Panc1 (cell line): Measurements from ENCODE around the gene KCTD19. TPM values are rescaled to one million over a fixed set of nuclear protein-coding genes. Genes with fewer than 3 reads are reported as not detected.

Experiments
- ATAC-seq: fragments of 200-7000 bp; cut with Tn5 transposase; 2 replicates; pipeline ENCODE4 v1.9.1; 2020; ENCODE audit warnings: mild to moderate bottlenecking, moderate library complexity
- BruUV-seq: library from RNA; stranded (reverse); fragments of 400-500 nt; replicated peaks from 2 replicates; lab custom pipeline; 2021; lab: Mats Ljungman, UMichigan
- CTCF ChIA-PET: fragments of 300-600 bp; sonication (Branson Sonifier 250); formaldehyde crosslinking; loops from one replicate; lab custom pipeline; 2022; ENCODE audit warnings: antibody characterized with exemption; lab: Charles Lee
- POLR2A ChIA-PET: fragments of 300-600 bp; sonication (Branson Sonifier 250); formaldehyde crosslinking; loops from one replicate; lab custom pipeline; 2022; ENCODE audit warnings: antibody characterized with exemption; lab: Charles Lee
- DNase-seq: peaks from one replicate; pipeline ENCODE4 v3.0.0-alpha.2; 2010; ENCODE audit warnings: low read depth, low spot score
- H3K27ac ChIP-seq: 2 replicates; pipeline ENCODE4 v1.5.1; 2011; ENCODE audit warnings: mild to moderate bottlenecking, low read length, inconsistent platforms
- H3K27me3 ChIP-seq: fragments of 200-500 bp; sonication (Bioruptor generic); 2 replicates; pipeline ENCODE4 v1.6.0; 2014; ENCODE audit warnings: low read length, inconsistent platforms; ENCODE audit not compliant: control insufficient read depth, insufficient read depth
- H3K36me3 ChIP-seq: fragments of 200-500 bp; sonication (Bioruptor generic); 2 replicates; pipeline ENCODE4 v1.5.1; 2014; ENCODE audit warnings: inconsistent platforms, mild to moderate bottlenecking, low read length, moderate library complexity; ENCODE audit not compliant: control insufficient read depth, insufficient read depth
- H3K4me1 ChIP-seq: 2 replicates; pipeline ENCODE4 v1.5.1; 2011; ENCODE audit warnings: inconsistent platforms, mild to moderate bottlenecking, low read length, moderate library complexity; ENCODE audit not compliant: control insufficient read depth, insufficient read depth
- H3K4me3 ChIP-seq, 2 experiments: 2 replicates each; pipeline ENCODE4 v1.5.1; 2011 to 2012; ENCODE audit warnings: low read depth in 2 of 2, low read length in 2 of 2, mild to moderate bottlenecking in 2 of 2, inconsistent platforms in 1 of 2, moderate library complexity in 1 of 2
- H3K9me3 ChIP-seq: fragments of 200-500 bp; sonication (Bioruptor generic); 2 replicates; pipeline ENCODE4 v1.5.1; 2014; ENCODE audit warnings: low read depth, mild to moderate bottlenecking, inconsistent platforms, low read length, moderate library complexity; ENCODE audit not compliant: control insufficient read depth, insufficient read depth
- POLR2AphosphoS5 ChIP-seq: IDR thresholded peaks from 2 replicates; pipeline ENCODE4 v1.6.1; 2012; ENCODE audit warnings: mild to moderate bottlenecking, low read depth, low read length, moderate library complexity
- SIN3A ChIP-seq: IDR thresholded peaks from 2 replicates; pipeline ENCODE4 v1.6.1; 2012; ENCODE audit warnings: low read depth, mild to moderate bottlenecking, low read length, moderate library complexity, borderline replicate concordance; ENCODE audit not compliant: insufficient read depth
- TCF7L2 ChIP-seq: IDR thresholded peaks from 2 replicates; pipeline ENCODE4 v1.6.1; 2011; ENCODE audit warnings: mild to moderate bottlenecking, low read depth, low read length, inconsistent platforms
- in situ Hi-C: cut with HindIII; loops from 2 replicates; pipeline ENCODE4 v1.10.0; 2016; ENCODE audit warnings: low sequenced_read_pairs, low pct_unique_long_range_greater_than_20kb
- intact Hi-C: fragments of 100-400 bp; cut with micrococcal nuclease; formaldehyde crosslinking; loops from one replicate; pipeline ENCODE4 v1.10.0; 2022; ENCODE audit not compliant: unreplicated experiment
- total RNA-seq: library from RNA; stranded (reverse); gene quantifications from one replicate; pipeline ENCODE4 v1.2.1, GENCODE V29; 2021; ENCODE audit not compliant: unreplicated experiment
- TF ChIP-seq, protein P1 (sequence below): fragments of 450-650 bp; IDR thresholded peaks from 2 replicates; pipeline ENCODE4 v1.5.1; 2017; ENCODE audit warnings: mild to moderate bottlenecking
- TF ChIP-seq, protein P2 (sequence below), 2 experiments: IDR thresholded peaks; 2 replicates each; pipeline ENCODE4 v1.6.1; 2011 to 2012; ENCODE audit warnings: low read depth in 2 of 2, control low read depth in 1 of 2, low read length in 1 of 2, mild to moderate bottlenecking in 1 of 2, moderate library complexity in 1 of 2; ENCODE audit not compliant: insufficient read depth in 1 of 2

The KCTD19 gene
- total RNA-seq, 1 experiment from 2014 or later, result 0.62 TPM

DNA sequence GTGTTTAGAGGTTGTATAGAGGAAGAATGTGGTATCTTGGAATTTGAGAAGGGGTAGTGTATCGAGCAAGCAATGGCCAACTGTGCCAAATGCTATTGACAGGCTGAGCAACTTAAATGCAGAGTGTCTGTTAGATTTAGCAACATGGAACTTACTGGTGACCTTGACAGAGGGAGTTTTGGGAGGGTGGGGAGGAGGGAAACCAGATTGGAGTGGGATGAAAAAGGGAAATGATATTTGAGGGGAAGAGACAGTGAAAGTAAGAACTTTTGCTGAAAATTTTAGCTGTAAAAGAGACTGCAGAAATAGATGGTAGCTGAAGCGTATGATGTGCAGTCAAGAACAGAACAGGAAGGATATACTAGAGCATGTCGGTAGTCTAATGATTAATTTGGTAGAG lies 1.2 kb upstream of the KCTD19 start:
- H3K4me3 ChIP-seq, result no peak overlapping the region
- intact Hi-C loops, result no loop called here
- H3K27ac ChIP-seq, result no peak overlapping the region
- no peaks in the 10 kb centered on the region for H3K36me3 ChIP-seq
- ATAC-seq (no peak), DNase-seq (no peak)
- CTCF ChIA-PET, result no interaction called here
- no peaks in the 10 kb centered on the region for H3K4me1 ChIP-seq
- POLR2A ChIA-PET, result no interaction called here
- H3K9me3 ChIP-seq, result no peaks in the 10 kb centered on the region
- in situ Hi-C loops, result no loop called here
- TF ChIP-seq SIN3A, result no peak
- TF ChIP-seq, protein P1, sequence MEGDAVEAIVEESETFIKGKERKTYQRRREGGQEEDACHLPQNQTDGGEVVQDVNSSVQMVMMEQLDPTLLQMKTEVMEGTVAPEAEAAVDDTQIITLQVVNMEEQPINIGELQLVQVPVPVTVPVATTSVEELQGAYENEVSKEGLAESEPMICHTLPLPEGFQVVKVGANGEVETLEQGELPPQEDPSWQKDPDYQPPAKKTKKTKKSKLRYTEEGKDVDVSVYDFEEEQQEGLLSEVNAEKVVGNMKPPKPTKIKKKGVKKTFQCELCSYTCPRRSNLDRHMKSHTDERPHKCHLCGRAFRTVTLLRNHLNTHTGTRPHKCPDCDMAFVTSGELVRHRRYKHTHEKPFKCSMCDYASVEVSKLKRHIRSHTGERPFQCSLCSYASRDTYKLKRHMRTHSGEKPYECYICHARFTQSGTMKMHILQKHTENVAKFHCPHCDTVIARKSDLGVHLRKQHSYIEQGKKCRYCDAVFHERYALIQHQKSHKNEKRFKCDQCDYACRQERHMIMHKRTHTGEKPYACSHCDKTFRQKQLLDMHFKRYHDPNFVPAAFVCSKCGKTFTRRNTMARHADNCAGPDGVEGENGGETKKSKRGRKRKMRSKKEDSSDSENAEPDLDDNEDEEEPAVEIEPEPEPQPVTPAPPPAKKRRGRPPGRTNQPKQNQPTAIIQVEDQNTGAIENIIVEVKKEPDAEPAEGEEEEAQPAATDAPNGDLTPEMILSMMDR, result no peak
- no TSS peak for BruUV-seq
- no peaks in the 10 kb centered on the region for H3K27me3 ChIP-seq

DNA sequence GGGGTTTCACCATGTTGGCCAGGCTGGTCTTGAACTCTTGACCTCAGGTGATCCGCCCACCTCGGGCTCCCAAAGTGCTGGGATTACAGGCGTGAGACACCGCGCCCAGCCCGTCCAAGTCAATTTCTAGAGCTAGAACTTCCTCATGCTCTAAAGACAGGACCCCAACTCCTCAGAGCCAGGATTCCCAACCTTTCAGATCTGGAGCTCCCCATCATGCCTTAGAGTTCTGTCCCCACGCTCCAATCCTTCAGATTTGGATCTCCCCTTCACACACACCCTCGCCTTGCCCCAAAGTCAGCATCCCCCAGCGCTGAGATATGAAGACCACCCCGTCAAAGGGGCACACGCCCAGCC lies 448 bp downstream of the KCTD19 start:
- Histone ChIP-seq H3K27me3 (no peaks in the 10 kb centered on the region), H3K4me1 (no peaks in the 10 kb centered on the region), H3K36me3 (no peaks in the 10 kb centered on the region), H3K27ac (no peak overlapping the region), H3K9me3 (no peaks in the 10 kb centered on the region), H3K4me3 (peak overlapping the region; percentile 48 to 73)
- in situ Hi-C loops (no loop called here), intact Hi-C loops (no loop called here)
- no peak for DNase-seq
- POLR2A ChIA-PET, result no interaction called here
- TF ChIP-seq, protein P1, result no peak
- TF ChIP-seq TCF7L2, result no peak
- no peak for TF ChIP-seq POLR2AphosphoS5
- TF ChIP-seq, protein P2, sequence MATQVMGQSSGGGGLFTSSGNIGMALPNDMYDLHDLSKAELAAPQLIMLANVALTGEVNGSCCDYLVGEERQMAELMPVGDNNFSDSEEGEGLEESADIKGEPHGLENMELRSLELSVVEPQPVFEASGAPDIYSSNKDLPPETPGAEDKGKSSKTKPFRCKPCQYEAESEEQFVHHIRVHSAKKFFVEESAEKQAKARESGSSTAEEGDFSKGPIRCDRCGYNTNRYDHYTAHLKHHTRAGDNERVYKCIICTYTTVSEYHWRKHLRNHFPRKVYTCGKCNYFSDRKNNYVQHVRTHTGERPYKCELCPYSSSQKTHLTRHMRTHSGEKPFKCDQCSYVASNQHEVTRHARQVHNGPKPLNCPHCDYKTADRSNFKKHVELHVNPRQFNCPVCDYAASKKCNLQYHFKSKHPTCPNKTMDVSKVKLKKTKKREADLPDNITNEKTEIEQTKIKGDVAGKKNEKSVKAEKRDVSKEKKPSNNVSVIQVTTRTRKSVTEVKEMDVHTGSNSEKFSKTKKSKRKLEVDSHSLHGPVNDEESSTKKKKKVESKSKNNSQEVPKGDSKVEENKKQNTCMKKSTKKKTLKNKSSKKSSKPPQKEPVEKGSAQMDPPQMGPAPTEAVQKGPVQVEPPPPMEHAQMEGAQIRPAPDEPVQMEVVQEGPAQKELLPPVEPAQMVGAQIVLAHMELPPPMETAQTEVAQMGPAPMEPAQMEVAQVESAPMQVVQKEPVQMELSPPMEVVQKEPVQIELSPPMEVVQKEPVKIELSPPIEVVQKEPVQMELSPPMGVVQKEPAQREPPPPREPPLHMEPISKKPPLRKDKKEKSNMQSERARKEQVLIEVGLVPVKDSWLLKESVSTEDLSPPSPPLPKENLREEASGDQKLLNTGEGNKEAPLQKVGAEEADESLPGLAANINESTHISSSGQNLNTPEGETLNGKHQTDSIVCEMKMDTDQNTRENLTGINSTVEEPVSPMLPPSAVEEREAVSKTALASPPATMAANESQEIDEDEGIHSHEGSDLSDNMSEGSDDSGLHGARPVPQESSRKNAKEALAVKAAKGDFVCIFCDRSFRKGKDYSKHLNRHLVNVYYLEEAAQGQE (IDR thresholded peaks at IDR 0.05; ENCODE audit: insufficient read depth in 1 of 2, low read depth in 2 of 2, low read length in 1 of 2), result no peak
- TF ChIP-seq SIN3A, result no peak
- BruUV-seq, result no TSS peak
- no peak for ATAC-seq
- CTCF ChIA-PET, result interaction anchor here (0.5 to 0.7 kb wide), 3 partner anchors 10 to 99 kb away, joined by 3 to 6 read pairs (median 4); partner anchors contain the start of gene TMEM208
